ENCODE measurements around the gene SLC44A5. TPM values are rescaled to one million over a fixed set of nuclear protein-coding genes. Genes with fewer than 3 reads are reported as not detected.

SLC44A5 gene
- total RNA-seq, 2 donors from 2014 or later: 6.7 to 8.4 TPM

DNA sequence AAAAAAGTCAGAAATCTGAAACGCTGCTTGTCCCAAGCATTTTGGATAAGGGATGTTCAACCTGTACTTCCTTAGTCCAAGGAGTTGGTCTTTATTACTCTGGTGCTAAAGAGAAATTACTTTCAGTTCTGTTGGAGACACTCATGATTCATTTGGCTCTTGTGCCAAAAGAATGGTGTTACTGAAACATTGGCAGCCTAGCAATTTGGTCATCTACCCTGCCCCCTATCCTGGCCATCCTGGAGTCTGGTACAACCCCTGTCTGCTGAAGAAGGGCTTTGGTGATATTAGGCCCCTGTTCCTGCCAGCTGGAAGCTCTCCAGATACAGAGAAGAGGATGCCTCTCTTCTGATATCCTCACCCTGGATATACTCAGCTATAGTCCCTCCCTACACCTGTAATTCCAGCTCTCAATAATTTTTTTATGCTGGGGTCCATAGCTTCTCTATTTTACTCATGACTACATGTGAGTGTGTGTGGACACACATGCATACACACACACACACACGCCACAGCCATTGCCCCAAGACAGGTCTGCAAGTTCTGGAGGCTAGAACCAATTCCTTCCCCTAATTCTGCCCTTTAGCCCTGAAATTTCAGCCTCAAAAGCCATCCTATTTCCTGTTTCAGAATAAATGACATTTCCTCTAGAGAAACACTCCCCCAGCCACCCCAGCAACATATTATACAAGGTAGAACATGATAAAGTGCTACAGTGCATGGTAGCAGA, 436.7 kb downstream of the SLC44A5 start:
- ATAC-seq (no peak), DNase-seq (no peak)
- intact Hi-C loops (cut with DNase I, micrococcal nuclease): no loop called here

DNA sequence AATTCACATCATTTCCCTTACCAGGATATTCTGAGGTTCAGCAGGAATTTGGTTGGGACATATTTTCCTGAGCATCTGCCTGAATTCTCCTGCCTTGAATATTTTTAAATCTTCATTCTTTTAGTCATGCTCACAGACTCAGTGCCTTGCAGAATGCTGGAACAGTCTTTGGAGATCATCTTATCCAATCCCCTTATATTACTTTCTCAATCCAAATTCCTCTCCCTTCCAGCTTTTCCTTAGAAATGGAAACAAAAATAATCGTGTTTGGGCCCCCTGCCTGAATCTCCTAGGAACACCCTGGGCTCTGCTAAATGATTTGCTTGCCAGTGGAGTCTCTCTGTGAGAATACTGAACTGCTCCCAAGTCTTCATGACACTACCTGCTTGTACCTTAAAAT, 438.4 kb downstream of the SLC44A5 start:
- DNase-seq: no peak
- ATAC-seq: no peak
- intact Hi-C loops (cut with DNase I, micrococcal nuclease): no loop called here

DNA sequence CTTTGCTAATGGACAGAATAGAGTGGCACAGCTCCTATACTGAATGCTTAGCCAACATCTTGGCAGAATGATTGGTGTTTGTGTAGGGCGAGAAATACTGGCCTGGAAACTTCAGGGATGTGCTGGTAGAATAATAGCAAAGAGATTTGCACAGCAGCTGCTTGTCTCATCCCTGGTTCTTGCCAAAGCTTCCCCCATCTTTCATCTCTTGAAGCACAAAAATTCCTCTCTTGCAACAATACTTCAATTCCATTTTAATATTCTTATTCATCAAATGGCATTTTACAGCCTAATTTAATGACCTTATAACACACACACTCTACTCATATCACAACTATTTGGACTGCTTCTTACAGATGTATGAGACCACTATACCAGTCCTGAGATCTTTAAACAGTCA, 439.0 kb downstream of the SLC44A5 start:
- ATAC-seq: no peak
- intact Hi-C loops (cut with DNase I, micrococcal nuclease): no loop called here
- no peak for DNase-seq

DNA sequence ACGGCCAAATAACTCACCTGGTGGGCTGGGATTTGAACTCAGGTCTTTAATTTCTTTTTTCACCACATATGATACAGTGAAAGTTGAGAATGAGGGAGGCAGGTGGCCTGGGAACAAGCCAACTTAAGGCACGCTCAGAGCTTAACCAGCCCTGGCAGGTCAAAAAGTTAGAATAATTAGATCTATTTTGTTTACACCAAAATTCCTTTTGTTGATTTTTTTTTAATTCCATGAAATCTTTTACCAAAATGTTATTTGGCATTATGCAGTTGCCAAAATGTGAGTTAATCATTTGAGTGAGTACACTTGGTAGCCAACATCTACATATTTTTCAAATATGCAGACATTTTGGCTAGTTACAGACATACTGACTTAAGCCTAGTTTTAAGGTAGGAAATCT, 439.9 kb downstream of the SLC44A5 start:
- intact Hi-C loops (cut with DNase I, micrococcal nuclease): no loop called here
- DNase-seq (no peak), ATAC-seq (no peak)

DNA sequence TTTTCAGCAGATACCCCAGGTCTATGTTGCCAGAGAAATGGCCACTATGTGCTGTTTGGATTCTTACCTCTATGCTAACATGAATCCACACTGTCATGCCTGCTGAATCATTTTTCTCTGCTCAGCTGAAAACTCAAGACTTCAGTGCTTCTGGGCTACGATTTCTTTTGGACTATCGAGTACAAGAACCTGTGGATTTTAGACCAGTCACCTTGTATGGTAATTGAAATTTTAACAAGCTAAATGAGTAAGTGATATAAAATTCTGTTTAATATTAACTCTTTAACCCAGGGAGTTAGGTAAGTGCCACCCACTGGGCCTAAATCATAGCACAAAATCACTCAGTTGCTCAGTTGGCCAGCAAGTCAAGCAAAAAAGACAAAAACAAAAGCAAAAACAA, 440.9 kb downstream of the SLC44A5 start:
- no peak for ATAC-seq
- DNase-seq: no peak
- intact Hi-C loops (cut with DNase I, micrococcal nuclease): no loop called here

DNA sequence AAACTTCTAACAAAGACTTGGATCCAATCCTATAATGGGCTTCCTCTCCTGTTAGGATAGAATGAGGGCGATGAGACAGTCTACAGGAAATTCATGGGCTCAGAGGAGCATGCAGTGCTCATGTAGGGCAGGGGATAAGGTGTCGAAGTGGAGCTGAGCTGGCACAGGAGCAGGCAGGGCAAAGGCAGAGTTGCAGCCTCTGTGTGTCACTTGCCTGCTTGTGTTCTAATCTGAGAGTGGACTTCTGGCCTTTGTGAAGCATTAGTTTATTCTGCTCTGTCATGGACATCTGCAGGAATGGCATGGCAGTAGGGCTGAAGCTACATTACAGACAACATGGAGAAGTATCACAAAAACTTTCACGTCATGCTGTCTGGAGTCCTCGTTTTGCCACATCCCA, 444.1 kb downstream of the SLC44A5 start:
- ATAC-seq: no peak
- DNase-seq: no peak
- intact Hi-C loops (cut with DNase I, micrococcal nuclease): no loop called here

DNA sequence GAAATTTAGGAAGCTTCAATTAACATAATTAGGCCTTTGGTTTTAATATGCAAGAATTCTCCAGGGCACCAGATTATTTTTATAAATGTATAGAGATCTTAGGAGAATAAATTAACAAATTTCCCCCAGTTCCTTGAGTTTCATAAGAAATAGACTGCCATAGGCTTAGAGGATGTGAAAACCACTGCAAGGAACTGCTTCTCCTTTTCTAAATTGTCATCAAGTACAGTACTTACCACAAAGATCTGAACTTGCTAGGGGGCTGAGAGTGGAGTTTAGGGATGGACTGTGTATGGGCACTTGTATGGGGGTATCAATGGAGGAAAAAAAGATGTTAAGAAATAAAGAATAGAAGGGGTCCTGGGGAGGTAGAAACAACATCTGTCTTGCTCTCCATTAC, 445.6 kb downstream of the SLC44A5 start:
- ATAC-seq (no peak), DNase-seq (no peak)
- intact Hi-C loops (cut with DNase I, micrococcal nuclease): no loop called here

DNA sequence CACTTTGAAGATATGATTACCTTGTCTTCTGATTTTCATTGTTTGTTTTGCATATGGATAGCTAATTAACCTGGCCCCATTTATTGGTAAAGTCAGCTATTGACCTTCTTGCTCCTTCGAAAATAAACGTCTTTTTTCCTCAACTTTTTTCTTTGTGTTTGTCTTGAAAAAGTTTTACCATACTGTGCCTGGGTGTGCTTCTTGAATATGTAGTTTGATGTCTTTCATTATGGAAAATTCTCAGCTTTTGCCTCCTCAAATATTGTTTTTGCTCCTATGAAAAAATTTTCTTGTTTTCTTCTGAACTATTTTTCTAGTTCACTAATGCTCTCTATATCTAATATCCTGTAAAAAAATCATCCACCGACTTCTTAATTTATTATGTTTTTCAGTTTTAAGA, 451.8 kb downstream of the SLC44A5 start:
- DNase-seq (no peak), ATAC-seq (no peak)
- intact Hi-C loops (cut with DNase I, micrococcal nuclease): no loop called here

Other genes with a start within 250 kb of the SLC44A5 start
- 10 to 100 TPM; 92.6 to 92.7 TPM for gene ACADM, start 113.6 kb upstream of the SLC44A5 start, total RNA-seq
- 10 to 100 TPM; 49.7 to 68.5 TPM for gene RABGGTB, start 175.1 kb upstream of the SLC44A5 start, total RNA-seq
- under 1 TPM; 0.15 to 0.45 TPM for gene MSH4, start 185.8 kb upstream of the SLC44A5 start, total RNA-seq